Ovary (tissue), 3 donors: Measurements from ENCODE around the gene MVD.

Source experiments
- EP300 ChIP-seq: sonication (generic); formaldehyde crosslinking; IDR thresholded peaks from one replicate; pipeline ENCODE4 v1.6.1; 2017; ENCODE audit warnings: antibody characterized with exemption
- POLR2A ChIP-seq: fragments of 450-650 bp; IDR thresholded peaks from one replicate; pipeline ENCODE4 v1.6.1; 2017; ENCODE audit warnings: antibody characterized with exemption, mild to moderate bottlenecking, moderate library complexity
- TF ChIP-seq, protein P1 (sequence below), 3 donors: fragments of 450-650 bp in 2 of 3; fragments of 200-600 bp in 1 of 3; IDR thresholded peaks; one replicate each; pipeline versions ENCODE4 v1.5.1 to v1.8.0; 2016 to 2022; ENCODE audit warnings: antibody characterized with exemption in 3 of 3, mild to moderate bottlenecking in 1 of 3
- donor health status: DM: no; HTN: no; CAD: no.

- TF ChIP-seq, protein P1, sequence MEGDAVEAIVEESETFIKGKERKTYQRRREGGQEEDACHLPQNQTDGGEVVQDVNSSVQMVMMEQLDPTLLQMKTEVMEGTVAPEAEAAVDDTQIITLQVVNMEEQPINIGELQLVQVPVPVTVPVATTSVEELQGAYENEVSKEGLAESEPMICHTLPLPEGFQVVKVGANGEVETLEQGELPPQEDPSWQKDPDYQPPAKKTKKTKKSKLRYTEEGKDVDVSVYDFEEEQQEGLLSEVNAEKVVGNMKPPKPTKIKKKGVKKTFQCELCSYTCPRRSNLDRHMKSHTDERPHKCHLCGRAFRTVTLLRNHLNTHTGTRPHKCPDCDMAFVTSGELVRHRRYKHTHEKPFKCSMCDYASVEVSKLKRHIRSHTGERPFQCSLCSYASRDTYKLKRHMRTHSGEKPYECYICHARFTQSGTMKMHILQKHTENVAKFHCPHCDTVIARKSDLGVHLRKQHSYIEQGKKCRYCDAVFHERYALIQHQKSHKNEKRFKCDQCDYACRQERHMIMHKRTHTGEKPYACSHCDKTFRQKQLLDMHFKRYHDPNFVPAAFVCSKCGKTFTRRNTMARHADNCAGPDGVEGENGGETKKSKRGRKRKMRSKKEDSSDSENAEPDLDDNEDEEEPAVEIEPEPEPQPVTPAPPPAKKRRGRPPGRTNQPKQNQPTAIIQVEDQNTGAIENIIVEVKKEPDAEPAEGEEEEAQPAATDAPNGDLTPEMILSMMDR (IDR thresholded peaks at IDR 0.05) = no peak
- TF ChIP-seq POLR2A (no peak), EP300 (no peak)
These were observed 7.7 kb downstream of the MVD start for GRCh38 chr16:88655053-88655732.
